Stimulated activated CD4-positive, alpha-beta T cell treated with anti-CD3 and anti-CD28 coated beads, Interleukin-4, amount 100 ng/mL, for 4 hours (primary cell): ENCODE measurements around the gene CRACDL.
"Not testable (repeated sequence)": the region's sequence is repeated elsewhere in the genome, so short reads cannot be mapped to it uniquely, and the experiment has no call there.

Source experiments
- DNase-seq, 2 experiments: peaks; one replicate each; pipeline ENCODE4 v3.0.0-alpha.2; 2020

The CRACDL gene

DNA sequence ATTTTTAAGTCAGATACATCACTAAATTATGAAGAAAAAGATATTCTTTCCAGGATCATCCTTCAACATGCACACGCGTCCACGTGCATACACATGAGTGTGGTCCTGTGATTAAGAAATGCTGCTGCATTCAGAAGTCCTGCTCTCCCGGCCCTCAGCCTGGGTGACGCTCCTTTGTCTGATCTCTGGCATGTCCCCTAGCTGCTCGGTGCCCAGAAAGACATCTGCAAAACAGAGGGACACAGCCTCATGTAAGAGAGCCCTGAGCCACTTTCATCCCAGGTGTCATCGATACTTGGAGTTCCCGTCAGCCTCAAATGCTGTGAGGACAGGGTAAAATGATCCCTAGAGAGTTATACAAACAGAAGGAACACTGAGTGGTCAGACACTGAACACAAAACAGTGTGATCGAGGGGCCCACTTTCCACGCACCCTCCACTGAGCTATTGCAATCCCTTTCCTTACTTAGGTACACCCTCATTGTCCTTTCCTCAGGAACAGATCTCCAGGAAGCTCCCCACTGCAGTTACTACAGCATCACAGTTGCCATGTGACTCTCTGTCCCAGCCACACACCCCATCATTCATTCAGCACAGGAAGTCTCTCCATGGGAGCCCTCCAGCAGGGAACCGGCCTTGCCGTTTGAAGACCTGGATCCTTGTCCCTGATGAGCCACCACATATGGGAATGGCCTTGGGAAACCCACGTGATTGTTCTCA, 32.1 kb downstream of the CRACDL start:
- no peak for DNase-seq

DNA sequence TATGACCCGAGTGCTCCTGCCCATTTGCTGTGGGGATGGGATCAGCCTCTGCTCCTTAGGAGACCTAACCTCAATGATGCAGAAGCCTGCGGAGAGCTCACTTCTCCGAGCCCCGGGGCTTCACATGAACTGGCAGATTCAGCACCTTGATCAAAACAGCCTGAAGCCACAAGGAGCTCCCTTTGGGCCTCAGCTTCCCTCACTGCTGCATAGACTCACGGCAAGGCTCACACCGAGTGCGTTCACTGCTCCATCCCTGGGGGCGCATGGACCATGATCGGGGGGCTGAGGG, 33.0 kb downstream of the CRACDL start:
- DNase-seq = no peak

DNA sequence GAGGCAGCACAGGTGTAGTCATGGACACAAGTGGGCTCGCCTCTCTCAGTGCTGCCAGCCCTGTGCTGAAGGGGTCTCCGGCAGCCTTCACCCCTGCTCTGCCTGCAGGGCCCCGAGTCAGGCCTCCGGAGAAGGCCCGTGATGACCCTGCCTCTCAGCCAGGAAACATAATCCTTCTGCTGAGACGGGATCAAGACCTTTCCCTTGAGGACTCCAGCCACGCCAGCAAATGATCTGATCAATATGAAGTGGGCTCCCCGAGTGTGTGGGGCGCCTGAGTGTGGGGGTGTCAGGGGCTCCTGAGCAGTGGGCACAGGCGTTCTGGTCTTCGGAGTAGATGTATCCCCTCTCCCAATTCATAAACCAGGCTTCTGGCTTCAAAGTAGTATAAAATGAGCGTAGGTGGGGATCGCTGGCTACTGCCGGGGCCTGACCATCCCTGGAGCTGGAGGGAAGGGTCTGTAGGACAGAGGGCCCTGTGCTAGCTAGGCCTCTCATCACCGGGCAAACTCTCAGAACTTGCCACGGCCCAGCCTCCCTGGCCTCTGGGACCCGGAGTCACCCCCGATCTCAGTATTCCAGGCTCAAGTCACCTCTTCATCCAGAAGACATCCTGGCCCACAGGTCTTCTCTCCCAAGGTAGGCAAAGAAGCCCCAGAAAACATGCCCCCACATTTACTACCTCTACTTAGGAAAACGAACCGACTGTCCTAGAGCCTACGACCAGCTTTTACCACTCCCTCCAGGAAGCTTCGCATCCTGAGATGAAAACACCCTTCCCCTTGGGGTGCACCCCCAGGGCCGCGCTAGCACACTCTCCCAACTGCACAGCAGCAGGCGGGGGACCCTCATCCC, 33.6 kb downstream of the CRACDL start:
- DNase-seq = no peak

DNA sequence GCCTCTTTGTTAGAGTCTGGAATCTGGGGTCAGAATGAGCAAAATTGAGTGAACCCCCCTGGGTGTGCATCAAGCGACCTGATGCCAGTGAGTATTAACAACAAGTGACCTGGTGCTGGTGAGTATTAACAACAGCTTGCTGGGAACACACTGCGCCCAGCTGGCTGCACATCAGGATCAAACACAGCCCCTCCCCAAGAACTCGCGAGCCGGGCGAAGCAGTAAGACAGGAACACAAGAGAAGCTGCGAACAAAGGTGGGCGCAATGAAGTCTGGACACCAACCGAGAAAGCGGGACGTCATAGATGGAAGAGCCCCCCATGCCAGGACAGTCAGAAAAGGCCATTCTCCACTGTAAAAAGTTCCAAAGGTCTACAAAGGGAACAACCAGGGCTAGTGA, 34.3 kb downstream of the CRACDL start:
- DNase-seq = no peak

DNA sequence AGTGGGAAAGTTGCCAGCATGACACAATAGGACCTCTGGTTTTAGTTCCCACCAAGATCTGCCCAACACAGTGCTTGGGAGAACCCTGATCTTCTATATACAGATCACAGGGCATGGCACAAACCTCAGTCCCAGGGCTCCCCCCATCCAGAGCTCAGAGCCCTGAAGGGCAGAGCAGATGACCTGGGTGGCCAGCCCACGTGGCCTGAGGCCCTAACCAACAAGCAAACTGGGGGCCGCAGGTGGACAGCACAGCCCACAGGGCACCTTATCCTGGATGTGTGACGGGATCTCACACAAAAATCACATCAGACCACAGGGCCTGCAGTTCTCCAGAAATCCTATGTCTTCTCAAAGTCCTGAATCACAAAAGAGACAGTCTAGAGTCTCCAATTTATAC, 34.7 kb downstream of the CRACDL start:
- DNase-seq = no peak

DNA sequence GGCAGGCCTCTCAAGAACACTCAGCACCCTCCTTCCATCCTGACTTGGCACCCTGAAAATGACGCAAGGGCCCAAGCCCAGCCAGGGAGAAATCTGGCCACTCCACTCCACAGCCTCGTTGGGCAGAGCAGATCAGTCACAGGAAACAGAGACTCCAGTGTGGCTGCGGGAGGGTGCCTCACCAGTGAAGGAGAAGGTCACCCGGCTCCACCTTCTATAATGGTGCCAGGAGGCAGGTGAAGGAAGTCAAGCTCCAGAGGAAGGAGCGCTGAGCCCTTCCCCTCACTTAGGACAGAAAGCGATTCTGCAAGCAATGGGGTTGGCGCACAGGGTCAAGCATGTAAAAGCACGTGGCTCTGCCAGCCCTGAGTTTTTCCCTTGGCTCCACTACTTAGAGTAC, 35.3 kb downstream of the CRACDL start:
- DNase-seq = no peak

DNA sequence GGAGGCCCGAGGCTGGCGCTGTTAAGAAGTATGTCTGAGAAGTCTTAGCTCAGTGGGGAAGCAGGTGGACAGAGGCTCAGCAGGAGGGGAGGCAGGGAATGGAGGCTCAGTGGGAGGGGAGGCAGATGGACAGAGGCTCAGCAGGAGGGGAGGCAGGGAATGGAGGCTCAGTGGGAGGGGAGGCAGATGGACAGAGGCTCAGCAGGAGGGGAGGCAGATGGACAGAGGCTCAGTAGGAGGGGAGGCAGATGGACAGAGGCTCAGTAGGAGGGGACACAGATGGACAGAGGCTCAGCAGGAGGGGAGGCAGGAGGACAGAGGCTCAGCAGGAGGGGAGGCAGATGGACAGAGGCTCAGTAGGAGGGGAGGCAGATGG, 36.3 kb downstream of the CRACDL start:
- DNase-seq = not testable (repeated sequence)

DNA sequence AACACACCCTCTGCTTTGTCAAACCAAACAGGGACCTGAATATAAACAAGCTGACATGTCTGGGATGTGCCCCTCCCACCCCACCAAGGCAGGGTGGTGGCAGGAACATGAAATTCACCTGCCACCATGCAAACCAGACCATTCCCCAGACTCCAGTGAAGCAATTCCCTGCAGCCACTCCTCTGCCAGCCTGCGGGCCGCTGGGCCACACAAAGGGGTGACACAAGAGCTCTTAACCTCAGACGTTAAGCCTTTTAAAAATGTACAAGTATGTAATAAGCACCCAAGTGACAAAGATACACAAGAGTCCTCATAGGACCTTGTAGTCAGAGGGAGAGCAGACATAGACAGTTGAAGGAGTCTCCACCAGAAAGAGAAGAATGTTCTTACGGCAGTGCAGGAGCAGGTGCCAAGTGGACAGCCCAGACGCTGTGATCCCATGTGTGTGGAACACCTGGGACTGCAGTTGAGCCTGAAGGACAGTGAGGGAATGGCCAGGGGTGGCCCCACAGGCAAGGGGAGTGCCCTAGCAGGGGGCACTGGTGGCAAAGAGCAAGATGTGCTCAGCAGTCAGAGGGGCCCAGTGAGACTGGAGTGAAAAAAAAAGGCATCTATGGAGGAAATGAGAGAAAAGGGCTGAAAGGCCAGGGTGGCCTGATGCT, 36.9 kb downstream of the CRACDL start:
- no peak for DNase-seq

DNA sequence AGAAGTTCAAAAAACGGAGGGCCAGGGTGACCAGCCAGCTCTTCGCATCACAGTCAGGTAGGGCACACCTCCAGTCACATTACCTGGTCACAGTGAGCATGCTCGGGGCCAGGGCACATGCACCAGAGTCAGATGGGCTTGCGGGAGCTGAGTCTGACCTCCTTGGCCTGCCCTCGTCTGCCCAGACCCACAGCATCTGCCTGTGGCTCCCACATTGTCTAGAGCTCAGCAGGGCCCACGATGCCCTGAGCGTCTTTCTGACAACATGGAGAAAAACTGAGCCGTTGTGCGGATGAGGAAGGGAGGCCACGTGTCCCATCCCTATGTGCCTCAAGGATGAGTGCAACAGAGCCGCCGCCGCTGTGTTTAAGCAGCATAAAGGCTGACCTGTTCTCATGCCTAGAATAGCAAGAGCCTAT, 37.6 kb downstream of the CRACDL start:
- no peak for DNase-seq

DNA sequence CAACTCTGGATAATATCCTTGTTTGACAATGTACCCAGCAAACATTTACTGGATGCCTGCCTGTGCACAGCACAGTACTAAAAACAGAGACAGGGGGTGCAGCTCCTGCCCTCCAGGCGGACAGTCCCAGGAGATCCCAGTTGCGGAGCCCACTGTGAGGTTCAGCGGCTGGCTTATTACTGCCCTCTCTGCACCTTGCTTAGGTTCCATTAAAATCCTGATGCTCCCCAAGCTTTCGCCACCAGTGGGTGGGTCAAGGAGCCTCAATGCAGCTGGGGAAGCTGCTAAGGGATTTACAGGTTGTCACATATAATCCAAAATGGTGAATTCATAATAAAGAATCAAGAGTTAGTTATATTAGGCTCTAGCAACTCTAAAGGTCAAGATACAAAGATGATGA, 38.3 kb downstream of the CRACDL start:
- DNase-seq = no peak

DNA sequence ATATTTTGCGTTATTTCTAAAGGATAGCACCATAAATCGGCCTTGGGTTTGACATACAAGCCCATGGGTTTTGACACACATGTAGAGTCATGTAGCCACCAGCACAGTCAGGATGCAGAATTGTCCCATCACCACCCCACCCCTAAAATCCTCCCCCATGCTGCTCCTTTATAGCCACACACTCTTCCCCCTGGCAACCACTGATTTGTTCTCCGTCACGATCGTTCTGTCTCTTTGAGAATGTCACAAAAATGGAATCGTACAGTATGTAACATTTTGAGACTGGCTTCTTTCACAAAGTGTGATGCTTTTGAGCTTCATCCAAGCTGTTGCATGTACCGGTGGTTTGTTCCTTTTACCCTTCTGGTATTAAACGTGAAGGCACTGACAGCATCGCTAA, 39.1 kb downstream of the CRACDL start:
- DNase-seq = no peak

DNA sequence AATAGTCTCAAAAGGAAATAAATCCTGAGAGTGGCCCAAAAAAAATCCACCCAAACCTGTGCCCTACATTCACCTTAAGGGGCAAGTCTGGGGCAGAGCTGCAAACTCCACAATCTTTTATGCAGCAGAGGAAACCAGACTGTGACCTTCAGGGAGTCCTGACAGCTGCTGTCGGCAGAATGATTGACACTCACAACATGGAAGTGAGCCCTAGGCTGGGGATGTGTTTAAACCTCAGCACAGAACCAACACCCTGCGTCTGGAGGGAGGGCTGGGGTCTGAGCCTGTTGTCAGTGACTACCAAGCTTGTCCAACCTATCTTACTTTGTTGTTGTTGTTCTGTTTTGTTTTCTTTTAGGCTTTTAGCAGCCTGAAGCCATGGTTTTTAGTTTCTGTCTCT, 39.6 kb downstream of the CRACDL start:
- no peak for DNase-seq

DNA sequence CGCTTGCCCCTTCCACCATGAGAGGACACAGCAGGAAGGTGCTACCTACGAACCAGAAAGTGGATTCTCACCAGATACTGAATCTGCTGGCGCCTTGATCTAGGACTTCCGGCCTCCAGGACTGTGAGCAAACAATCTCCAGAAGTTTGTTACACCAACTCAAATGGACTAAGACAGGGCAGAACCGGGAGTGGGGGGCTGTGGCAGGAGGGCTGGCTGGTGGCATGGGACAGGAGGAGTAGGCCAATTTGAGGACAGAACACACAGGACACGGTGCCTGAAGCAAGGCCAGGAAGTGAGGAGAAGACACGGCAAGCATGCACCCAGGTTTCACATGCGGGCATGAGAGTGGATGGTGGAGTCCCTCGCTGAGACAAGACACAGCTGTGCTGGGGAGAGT, 40.1 kb downstream of the CRACDL start:
- DNase-seq = no peak

DNA sequence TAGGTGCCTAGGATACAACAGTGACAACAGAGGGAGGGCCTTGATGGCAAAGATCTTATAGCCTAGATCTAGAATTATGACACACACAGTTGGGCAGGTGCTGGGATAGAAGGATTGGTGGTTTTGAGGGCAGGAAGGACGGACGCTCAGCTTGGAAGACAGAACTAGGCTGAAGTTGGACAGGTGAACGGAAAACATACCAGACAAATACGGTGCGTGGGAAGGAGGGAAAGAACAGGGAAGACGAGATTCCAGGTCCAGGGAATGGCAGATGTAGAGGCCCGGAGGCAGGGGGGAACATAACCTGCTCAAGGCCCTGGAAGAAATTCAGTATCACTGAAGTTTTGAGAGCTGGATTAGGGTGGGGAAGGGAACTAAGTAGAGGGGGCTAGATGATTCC, 40.8 kb downstream of the CRACDL start:
- DNase-seq = no peak

DNA sequence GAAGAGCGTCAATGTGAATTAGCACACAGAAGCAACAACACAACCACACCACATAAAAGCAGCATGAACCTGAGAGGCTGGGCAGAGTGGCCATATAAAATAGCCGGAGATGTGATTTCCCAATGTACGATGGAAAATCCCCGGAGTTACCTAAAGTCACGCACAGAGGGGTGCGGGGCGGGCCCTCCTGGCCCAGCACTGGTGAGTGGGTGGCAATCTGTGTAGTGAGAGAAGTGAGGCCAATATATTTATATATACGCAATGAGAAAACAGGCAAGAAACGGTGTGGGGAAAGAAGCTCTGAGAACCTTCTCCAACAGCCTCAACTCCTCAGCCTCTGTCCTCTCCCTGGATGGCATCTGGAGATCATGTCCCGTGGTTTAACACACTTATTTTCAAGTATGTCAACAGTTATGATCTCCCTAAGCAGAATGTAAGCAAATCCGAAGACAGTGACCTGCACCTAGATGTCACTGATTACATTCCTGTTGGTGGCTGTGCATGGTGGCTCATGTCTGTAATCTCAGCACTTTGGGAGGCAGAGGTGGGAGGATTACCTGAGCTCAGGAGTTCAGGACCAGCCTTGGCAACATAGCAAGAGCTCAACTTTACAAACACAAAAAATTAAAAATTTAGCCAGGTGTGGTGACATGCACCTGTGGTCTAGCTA, 41.6 kb downstream of the CRACDL start:
- no peak for DNase-seq

DNA sequence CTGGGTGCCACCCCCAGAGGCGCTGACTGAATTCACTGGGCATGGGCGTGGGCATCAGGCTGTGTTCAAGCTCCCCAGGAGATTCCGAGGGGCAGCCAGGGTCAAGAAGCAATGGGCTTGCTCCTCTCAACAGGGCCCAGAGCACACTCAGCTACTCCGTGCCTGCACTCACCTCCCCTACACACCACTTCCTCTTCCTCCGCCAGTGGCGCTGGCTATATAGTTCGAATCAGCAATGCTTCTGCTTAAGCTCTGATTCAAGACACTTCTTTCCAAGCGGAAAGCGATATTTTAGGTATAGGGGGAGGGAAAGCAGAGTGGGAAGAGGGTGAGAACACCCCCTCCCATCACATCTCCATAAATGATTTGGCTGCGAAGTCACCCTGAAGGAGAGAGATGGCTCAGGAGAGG, 42.1 kb downstream of the CRACDL start:
- no peak for DNase-seq

DNA sequence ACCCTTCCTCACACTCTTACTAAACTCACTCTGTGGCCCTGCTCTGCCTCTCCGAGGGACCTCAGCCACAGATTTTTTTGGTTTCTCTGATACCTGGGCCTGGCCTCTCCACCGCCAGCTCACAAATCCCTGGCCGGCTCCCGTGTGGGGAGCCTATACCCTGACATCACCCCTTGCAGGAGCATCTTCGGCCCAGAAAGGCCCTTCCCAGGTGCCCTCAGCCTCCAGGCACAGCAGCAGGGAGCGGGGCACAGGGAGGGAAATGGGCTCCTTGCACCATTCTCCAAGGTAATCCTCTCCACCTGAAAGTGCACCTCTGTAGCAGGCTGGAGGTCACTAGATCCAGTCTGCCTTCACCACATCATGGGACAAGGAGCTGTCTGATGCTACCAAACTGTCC, 43.2 kb downstream of the CRACDL start:
- no peak for DNase-seq

DNA sequence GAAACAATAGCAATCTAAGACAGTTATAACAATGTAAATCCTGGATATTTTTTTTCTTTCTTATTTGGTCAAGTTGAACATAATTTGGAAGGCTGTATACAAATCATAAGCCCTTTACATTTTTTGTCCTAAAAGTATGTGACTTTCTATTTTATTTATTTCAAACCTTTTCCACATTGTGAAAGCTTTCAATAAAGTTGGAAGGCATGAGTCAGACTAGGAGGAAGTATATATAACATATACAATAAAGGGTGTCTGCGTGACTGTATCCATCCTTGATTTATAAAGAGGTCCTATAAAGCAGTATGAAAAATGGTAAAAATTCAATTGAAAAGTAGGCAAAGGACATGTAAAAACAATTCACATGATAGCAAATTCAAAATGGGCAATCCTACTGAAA, 44.4 kb downstream of the CRACDL start:
- DNase-seq = no peak

DNA sequence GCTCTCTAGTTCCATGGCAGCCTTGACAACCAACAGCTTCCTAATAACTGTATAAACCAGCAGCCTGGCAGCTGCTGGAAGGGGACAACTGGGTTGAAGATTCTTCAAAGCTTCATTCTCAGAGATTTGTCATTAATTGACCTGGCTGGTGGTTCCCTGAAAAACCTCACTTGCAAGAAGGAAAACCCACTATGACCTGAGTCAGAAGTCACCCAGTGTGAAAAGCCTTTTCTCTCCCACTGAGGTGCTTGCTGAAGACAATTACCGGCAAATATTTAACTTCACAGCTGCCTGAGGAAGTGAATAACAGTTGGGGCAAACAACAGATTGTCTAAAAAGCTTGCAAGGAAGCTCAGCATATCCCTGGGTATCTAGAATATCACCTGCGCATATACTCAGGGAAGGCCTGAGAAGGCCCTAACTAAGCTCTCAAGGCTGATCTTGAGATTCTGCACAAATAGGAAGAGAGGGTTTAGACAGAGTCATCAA, 49.9 kb downstream of the CRACDL start:
- DNase-seq = no peak

DNA sequence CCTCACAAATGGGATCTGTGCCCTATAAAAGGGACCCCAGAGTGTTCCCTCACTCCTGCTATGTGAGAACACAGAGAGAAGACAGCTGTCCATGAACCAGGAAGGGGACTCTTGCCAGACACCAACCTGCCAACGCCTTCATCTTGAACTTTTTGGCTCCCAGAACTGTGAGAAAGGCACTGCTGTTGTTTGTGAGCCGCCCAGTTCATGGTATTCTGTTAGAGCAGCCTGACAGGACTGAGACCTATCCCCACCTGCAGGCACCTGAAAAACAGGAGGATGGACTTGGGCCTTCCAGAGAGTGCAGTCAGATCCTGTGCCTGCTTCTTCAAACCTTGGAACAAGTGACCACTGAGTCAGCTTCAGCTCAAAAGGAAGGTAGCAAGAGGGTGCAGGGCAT, 51.4 kb downstream of the CRACDL start:
- no peak for DNase-seq

DNA sequence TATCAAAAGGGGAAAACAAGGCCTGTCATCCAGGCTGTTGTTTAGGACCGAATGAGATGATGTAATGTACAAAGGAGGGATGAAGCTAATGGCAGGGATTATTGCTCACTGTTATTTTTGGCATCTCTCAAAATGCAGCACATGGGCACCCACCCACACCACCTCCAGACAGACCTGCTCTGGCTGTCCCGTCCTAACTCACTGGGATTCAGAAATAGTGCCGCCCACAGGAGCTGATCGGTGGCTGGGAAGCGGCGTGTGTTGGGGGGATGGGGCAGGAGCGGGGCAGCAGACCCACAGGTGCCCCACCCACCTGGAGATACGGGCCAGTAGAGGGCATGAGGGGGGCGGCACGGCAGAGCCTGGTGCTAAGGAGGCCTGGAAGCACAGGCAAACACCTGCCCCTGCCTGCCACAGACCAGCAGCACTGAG, 52.2 kb downstream of the CRACDL start:
- no peak for DNase-seq

DNA sequence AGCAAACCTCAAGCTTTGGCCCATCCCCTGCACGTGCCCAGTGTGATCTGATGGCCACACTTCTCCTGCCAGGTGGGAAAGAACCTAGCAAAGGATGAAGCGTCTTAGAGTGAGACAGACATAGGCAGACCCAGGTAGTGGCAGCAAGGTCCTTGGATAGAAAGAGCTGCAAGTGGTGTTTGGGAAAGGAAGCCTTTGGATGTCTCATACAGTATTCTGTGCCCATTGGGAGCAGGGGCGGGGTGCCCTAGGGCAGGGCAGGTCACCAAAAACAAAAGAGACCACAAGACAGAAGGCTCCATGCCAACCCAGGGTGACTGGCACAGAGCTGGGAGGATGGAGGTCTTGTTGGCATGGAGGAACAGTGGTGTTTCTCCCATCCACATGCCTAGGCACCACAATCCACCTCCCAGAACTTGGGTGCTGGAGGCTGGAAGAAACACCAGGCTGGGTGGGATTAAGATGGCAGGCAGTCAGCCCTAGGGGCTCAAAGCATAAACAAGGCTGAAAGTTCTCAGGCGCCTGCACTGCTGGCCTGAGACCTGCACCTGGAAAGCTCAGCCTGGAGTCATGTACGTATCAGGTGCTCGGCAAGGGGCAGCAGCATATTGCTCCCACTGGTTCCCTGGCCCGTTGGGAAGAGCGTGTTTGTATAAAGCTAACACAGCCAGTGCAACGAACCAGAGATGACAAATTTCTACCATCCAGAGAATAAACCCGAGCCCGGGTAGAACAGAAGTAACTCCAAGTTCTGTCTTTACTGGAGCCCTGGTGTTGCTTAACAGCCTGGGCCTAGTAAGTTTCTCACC, 52.9 kb downstream of the CRACDL start:
- no peak for DNase-seq

DNA sequence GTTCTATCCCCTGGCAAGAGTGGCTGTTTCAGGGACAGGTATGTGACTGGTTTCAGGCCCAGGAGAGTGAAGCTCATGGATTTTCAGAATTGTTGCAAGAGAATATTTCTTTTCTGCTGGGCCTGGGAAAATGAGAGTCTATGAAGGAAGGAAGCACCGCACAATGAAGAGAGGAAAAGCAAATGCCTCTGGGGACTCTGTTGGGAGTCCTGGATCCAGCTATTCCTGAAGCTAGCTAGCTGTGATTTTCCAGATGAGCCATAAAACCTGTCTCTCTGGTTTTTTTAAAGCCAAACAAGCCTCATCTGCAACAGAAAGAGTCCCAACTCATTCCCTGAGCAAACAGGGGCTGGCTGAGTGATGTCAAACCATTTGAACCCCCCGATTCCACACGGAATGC, 53.7 kb downstream of the CRACDL start:
- DNase-seq = no peak
